Dedifferentiated amniotic fluid mesenchymal stem cell (primary cell): ENCODE measurements around the gene PPM1E.
"Not testable (repeated sequence)": the region's sequence is repeated elsewhere in the genome, so short reads cannot be mapped to it uniquely, and the experiment has no call there.

Experiments
- DNase-seq: peaks from one replicate; pipeline ENCODE4 v3.0.0-alpha.2; 2016; ENCODE audit errors: extremely low spot score

PPM1E gene

DNA sequence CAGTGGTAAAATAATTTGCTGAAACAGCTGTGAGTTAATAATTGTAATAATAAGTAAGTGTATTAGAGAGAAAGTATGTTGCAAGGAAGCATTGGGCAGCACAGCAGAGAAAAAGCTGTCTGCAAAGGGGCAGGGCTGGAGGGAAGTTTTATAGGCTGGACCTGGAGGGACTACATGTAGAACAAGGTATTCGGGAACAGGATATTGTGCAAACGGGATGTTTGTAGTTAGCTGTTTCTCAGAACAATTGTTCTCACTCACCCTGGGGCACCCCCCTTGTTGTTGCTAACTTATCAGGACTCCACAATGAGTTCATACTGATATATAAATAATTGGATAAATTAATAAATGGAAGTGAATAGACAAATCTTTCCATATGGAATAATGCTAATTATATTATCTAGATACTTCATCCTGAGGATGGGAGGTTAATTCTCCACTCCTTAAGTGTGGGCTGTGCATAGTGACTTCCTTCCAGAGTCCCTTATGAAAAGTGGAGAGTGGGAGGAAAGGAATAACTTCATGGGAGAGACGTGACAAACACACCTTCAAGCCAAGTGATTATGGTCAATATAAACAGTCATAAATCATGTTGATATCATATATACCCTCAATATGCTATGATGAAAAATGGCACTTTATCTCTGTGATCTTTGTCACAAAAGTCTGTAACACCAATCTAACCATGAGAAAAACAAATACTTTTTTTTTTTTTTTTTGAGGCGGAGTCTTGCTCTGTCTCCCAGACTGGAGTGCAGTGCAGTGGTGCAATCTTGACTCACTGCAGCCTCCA is 85.4 kb downstream of the PPM1E start:
- DNase-seq, result no peak

DNA sequence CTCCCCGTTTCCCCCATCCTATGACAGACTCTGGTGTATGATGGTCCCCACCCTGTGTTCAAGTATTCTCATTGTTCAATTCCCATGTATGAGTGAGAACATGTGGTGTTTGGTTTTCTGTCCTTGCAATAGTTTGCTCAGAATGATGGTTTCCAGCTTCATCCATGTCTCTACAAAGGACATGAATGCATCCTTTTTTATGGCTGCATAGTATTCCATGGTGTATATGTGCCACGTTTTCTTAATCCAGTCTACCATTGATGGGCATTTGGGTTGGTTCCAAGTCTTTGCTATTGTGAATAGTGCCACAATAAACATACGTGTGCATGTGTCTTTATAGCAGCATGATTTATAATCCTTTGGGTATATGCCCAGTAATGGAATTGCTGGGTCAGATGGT is 90.8 kb downstream of the PPM1E start:
- DNase-seq, result not testable (repeated sequence)

DNA sequence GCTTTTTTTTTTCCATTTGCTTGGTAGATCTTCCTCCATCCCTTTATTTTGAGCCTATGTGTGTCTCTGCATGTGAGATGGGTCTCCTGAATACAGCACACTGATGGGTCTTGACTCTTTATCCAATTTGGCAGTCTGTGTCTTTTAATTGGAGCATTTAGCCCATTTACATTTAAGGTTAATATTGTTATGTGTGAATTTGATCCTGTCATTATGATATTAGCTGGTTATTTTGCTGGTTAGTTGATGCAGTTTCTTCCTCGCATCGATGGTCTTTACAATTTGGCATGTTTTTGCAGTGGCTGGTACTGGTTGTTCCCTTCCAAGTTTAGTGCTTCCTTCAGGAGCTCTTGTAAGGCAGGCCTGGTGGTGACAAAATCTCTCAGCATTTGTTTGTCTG is 94.5 kb downstream of the PPM1E start:
- not testable (repeated sequence) for DNase-seq

DNA sequence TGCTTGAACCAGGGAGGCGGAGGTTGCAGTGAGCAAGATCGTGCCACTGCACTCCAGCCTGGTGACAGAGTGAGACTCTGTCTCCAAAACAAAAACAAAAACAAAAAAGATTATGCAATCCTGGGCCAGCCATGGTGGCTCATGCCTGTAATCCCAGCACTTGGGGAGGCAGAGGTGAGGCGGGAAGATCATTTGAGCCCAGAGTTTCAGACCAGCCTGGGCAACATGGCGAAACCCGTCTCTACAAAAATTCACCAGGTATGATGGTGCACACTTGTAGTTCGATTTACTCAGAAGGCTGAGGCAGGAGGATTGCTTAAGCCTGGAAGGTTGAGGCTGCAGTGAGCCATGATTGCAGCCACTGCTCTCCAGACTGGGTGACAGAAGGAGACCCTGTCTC is 109.6 kb downstream of the PPM1E start:
- no peak for DNase-seq

DNA sequence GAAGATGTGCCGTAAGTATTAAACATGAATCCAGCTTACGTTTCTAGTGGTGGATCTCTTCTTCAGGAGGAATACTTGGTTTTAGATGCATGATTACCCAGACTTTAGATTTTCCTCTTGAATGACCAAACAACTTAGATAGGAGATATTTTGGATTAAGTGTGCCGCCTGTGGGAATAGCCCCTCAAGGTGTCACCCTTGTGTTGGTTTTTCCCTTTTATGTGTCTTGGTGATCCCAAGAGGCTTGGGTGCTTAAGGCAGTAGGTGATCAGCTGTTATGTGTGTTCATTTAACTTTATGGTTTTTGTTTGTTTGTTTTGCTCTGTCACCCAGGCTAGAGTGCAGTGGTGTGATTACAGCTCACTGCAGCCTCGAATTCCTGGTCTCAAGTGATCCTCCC is 115.1 kb downstream of the PPM1E start:
- DNase-seq, result no peak

DNA sequence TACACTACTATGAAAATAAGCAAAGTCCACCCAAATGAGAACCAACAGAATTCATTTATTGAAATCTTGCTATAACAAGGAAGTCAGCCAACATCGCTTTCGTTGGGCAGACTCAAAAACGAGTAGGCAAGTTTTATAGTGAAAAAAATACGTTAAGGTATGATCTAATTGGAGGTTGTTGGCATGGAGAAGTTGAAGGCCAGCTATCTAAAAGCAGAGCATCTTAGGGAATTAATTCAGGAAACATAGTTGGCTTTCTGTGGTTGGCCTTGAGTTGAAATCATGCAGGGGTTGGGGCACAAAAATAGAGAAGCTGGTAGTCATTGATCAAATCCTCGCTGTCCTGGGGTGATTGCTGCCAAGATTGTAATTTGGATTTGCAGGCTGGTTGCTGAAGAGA is 118.3 kb downstream of the PPM1E start:
- no peak for DNase-seq

DNA sequence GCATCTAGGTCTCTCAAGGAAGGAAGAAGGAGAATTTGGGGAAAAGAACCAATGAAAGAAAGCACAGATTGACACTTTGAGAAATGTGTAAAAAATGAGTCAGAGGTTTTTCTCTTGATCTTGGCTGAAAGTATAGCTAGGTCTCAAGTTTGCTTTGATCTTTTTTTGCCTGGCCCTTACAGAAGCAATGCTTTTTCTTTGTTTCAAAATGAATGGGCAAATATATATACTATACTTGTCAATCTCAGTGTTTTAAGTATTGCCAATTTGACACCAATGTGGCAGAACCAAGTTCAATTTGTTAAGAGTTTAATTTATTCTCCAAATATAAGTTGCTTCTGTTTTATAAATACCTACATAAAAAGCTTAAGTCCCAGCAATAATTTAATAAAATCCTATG is 119.6 kb downstream of the PPM1E start:
- no peak for DNase-seq

DNA sequence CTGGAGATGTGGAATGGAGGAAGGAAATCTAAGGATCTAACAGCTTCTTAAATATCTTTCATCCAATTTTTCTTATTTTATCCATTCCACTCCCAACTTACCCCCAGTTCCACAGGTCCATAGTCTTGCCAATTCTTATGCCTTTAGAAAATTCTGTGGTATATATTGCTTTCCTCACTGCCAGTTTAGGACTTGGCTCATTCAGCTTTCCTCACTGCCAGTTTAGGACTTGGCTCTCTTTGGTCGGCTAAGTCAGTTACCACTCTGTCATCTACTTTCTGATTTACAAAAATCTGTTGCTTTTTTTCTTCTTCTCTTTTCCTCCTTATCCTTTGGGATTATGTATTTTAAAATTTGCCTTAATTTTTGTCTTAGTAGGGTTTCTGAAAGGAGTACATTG is 128.5 kb downstream of the PPM1E start:
- no peak for DNase-seq

DNA sequence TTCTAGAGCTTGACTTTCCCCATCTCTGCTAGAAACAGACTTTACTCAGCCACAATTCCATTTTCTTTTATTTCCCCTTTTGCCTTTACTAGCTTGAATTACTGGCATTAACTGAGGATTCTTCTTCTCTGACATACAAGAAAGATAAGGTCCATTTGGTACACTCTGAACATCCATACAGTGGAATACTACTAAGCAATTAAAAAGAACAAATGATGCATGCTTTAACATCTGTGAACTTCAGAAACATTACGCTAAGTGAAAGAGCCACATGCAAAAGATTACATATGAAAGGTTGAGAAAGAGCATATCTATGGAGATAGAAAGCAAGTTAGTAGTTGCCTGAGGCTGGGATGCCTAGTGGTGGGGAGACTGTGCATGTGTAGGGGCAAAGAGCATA is 130.9 kb downstream of the PPM1E start:
- DNase-seq, result no peak

DNA sequence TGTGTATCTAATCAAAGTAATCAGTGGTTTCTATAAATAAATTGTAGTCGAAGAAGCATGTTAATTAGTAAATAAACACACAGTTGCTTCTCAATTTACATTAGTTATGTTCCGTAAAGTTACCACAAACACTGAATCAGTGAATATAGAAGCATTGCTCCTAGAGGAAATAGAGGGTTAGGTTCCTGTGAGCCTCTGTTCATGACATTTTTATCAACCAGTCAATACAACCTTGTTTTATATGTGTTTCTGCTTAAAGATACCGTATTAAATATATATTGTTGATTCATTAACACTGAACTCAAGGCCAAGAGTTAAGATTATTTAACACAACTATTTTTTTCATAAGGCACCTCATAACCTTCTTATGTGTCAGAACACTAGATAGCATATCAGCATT is 134.3 kb downstream of the PPM1E start:
- DNase-seq, result no peak

DNA sequence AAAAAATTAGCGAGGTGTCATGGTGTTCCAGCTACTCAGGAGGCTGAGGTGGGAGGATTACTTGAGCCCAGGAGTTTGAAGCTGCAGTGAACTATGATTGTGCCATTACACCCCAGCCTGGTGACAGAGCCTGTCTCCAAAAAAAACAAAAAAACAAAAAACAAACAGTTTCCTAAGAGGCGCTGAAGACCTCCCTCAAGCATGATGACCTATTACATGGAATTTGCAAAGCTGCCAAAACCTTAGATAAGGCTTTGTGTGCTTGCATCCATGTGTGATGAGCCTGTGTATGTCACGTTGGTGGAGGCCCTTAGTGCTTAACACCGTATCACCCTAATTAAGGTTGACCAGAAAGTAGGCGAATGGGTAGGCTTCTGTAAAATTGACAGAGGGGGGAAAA is 143.5 kb downstream of the PPM1E start:
- no peak for DNase-seq

DNA sequence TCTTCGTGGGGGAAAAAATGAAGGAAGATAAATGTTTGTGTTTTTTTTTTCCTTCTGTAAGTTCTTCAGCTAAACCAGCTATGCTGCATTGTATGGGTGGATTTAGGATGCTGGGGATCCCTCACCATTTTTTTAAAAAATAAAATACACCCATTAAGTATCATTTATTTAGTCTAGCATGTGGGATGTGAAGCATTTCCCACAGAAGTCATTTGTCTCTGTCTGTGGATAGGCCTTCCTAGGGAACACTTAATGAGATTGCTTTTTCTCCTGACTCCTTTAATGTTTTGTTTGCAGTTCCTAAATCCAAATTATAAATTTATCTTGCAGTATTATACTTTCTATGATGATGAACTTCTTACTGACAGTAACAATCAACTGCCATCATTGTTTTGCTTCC is 146.7 kb downstream of the PPM1E start:
- DNase-seq, result no peak

DNA sequence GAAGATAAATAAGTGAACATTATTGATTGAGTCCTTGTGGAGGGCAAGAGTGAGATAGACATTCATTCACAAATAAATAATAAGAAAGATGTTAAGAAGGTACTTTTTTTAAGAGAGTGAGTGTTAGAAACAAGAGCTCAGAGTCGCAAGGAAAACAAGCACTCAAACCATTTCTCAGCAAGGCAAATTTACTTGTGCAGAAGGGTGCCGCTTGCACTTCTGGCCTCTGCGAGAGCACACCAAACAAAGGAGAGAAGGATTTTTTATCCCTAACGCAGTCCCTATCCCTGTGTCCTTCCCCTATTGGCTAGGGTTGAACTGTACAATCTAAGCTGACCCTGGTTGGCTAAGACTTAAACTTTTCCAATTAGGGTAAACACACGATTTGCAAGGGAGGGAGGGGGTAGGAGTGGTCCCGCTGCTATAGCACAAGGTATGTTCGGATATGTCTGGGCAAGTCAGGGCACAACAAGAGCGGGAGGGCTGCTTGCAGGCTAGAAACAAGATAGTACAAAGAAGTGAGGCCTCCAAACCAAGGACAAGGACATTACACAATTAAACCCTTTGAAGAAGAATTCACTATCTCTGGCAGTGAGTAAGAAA is 156.2 kb downstream of the PPM1E start:
- no peak for DNase-seq

DNA sequence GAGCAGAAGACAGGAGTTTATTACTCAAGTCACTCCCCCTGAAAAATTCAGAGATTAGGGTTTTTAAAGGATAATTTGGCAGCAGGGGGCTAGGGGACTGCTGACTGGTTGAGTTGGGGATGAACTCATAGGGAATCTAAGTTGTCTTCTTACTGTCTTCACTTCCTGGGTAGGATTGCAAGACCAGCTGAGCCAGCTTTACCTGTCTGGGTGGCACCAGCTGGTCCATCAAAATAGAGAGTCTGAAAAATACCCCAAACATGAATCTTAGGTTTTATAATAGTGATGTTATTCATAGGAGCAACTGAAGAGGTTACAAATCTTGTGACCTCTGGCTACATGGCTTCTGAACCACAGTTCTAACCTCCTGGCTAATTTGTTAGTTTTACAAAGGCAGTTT is 157.9 kb downstream of the PPM1E start:
- no peak for DNase-seq

DNA sequence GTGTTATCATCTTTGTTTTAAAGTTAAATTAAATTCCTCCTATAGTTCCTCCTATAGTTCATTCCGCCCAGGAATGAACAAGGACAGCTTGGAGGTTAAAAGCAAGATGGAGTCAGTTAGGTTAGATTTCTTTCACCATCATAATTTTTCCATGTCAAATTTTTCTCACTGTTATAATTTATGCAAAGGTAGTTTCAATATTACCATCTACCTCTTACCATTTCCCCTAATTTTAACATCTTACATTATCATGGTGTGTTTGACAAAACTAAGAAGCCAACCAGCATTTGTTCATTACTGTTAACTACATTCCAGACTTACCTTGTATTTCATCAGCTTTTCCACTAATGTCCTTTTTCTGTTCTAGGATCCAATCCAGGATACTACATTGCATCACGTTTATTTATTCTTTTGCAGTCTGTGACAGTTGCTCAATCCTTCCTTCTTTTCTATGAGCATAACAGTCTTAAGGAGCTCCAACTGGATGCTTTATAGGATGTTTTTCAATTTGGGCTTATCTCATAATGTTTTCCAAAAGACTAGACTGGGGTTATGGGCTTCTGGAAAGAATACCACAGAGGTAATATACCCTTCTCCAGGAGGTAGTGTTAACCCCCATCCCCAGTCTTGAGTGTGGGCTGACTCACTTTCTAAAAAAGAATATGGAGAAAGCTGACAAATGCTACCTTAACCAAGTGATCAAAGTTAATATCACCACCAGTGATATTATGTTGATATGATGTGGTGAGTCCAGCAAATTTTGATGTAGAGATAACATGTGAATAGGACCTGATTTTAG is 158.5 kb downstream of the PPM1E start:
- peak; percentile 67 for DNase-seq

DNA sequence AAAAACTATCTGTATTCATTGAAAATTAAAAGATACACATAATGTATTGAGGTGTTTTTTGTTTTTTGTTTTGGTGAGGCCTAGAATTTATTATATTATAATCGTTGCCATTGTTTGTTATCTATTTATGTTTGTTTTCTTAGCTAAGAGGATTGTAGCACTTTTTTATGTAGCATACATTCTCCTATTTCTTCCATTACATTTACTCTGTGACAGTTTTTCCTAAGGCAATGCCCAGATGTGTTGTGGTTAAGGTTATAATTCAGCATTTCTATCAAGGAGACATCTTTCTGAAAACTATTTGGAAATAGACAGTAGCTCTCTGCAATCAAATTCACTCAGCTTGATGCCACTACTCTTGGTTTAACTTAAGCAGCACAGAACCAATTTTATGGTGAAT is 161.6 kb downstream of the PPM1E start:
- DNase-seq, result no peak

DNA sequence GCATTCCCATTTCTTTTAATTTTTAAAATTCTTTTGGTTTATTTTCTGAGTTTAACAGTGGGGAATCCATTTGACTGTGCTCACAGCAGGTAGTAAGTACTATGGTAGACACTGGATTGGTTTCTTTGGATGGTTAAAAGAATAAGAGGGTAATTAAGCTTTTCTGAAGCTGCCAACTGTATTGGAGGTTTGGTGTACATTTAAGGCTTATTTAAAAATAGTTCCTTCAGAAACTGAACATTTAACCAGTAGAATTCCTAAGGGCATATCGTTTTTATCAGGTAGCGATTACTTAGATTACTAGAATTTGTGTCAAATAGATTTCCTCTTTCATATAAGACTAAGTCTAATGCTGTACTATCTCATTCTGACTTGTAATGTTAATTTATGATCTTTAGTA is 162.4 kb downstream of the PPM1E start:
- no peak for DNase-seq

DNA sequence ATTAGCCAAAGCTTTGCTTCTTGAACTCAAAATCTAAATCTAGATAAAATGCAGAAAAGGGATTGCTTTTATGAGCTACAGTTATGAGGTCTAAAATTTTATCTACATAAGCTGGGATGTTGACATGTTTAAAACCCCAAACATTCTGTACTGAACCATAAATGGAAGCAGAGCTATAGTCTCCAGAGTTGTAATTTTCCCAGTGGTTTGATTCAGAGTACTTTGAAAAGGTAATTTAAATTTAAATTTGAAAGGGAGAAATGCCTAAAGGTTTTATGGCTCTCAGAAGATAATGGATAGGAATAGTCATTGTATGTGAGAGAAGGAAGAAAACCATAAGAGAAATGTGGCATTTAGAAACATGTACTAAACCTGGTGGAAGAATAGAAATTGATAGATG is 163.2 kb downstream of the PPM1E start:
- no peak for DNase-seq

DNA sequence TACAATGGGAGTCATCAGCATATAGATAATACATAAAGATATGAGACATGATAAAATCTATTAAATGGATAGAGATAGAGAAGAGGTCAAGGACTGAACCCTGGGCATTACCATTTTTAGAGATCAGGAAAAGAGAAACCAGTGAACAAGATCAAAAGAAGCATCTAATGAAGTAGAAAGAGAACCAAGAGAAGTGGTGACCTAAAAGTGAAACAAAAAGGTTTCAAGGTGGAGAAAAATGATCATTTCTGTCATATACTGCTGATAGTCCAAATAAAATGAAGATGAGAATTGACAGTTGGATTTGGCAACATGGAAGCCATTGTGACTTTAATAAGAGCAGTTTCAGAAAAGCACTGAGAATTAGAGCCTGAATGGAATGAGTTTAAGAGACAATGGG is 165.1 kb downstream of the PPM1E start:
- no peak for DNase-seq

DNA sequence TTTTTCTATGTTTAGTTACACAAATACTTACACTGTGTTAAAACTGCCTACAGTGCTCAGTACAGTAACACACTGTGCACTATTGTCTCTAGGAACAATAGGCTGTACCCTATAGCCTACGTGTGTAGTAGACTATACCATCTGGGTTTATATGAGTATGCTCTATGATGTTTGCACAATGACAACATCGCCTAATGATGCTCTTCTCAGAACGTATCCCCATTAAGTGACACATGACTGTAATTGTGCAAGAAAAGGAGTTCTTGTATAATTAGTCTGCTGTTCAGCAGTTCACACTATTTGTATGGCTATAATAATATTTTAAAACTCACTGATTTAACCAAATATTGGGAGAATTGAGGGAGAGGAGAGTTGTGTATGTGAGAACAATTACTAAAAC is 177.3 kb downstream of the PPM1E start:
- no peak for DNase-seq

DNA sequence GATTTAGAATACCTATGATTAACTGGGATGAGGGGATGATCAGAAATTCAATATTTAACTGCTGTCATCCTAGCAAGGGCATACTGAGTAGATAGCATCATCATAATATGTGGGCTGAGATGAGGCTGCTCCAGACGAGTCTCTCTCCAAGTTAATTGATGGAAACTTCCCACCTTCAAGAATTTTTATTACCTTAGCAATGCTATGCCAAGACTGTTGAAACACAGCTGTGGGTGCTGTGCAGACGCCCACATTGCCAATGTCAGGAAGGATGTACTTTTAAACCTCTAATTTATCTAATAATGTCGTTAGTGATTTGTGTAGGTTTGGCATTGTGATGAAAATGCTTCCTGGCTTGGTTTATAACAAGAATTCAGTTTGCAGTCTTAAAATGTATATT is 180.6 kb downstream of the PPM1E start:
- DNase-seq, result no peak

DNA sequence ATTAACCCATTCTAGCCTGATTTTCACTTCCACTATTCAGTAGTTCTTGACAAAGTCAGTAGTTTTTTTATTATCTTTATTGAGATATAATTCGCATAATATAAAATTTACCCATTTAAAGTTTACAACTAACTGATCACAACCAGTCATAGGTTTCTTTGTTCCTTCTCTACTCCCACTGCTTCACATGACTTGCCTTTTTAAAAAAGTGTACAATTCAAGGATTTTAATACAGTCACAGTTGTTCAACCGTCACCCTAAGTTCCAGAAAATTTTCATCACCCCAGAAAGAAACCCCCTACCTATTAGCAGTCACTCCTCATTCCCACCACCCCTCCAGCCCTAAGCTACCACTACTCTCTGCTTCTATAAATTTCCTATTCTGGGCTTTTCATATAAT is 188.5 kb downstream of the PPM1E start:
- no peak for DNase-seq

DNA sequence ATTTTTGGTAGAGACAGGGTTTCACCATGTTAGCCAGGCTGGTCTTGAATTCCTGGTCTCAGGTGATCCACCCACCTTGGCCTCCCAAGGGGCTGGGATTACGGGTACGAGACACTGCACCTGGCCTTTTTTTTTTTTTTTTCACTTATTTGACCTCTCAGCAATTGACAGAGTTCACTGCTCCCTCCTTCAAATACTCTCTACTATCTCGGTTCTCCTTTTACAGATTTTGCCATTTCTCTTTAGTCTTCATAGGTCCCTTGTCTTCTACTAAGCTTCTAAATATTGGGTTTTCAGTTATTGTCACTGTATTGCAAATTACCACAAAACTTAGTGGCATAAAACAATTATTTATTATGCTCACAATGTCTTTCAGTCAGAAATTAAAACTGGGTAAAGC is 191.8 kb downstream of the PPM1E start:
- DNase-seq, result no peak
